IMR-90 (cell line): ENCODE data around the gene CD209. TPM values are rescaled to one million over a fixed set of nuclear protein-coding genes. Genes with fewer than 3 reads are reported as not detected.

ENCODE experiments used
- ATAC-seq: fragments of 200-7000 bp; cut with Tn5 transposase; 2 replicates; pipeline ENCODE4 v1.9.1; 2020; ENCODE audit warnings: low read depth, mild to moderate bottlenecking, moderate library complexity
- BruUV-seq: library from RNA; stranded (reverse); fragments of 400-500 nt; replicated peaks from 2 replicates; lab custom pipeline; 2021; lab: Mats Ljungman, UMichigan
- CTCF ChIA-PET: fragments of 300-600 bp; formaldehyde crosslinking; extraction: SDS; loops from one replicate; lab custom pipeline; 2021; ENCODE audit warnings: antibody characterized with exemption; lab: Yijun Ruan, JAX
- POLR2A ChIA-PET: fragments of 300-600 bp; sonication (Branson Sonifier 250); formaldehyde crosslinking; loops from one replicate; lab custom pipeline; 2022; ENCODE audit warnings: antibody characterized with exemption; ENCODE audit not compliant: unreplicated experiment; lab: Charles Lee
- DNase-seq: peaks from one replicate; pipeline ENCODE4 v3.0.0; 2013
- H2AFZ ChIP-seq: replicated peaks from 2 replicates; pipeline ENCODE3; 2013; ENCODE audit warnings: low read length, mild to moderate bottlenecking; ENCODE audit not compliant: poor library complexity
- H2AK5ac ChIP-seq: 2 replicates; pipeline ENCODE4 v1.6.1; 2013; ENCODE audit warnings: low read depth, low read length, inconsistent platforms
- H2AK9ac ChIP-seq: replicated peaks from 2 replicates; pipeline ENCODE3; 2013; ENCODE audit warnings: mild to moderate bottlenecking, low read depth, low read length, moderate library complexity; ENCODE audit not compliant: poor library complexity
- H2BK120ac ChIP-seq: 2 replicates; pipeline ENCODE4 v1.6.1; 2013; ENCODE audit warnings: low read depth, low read length, inconsistent platforms
- H2BK15ac ChIP-seq: 3 replicates; pipeline ENCODE4 v1.6.1; 2013; ENCODE audit warnings: low read depth, low read length, inconsistent platforms
- H2BK20ac ChIP-seq: 2 replicates; pipeline ENCODE4 v1.6.1; 2013; ENCODE audit warnings: low read depth, mild to moderate bottlenecking, inconsistent platforms, low read length, moderate library complexity
- H2BK5ac ChIP-seq: 2 replicates; pipeline ENCODE4 v1.6.1; 2013; ENCODE audit warnings: mild to moderate bottlenecking, low read depth, low read length, inconsistent platforms; ENCODE audit not compliant: poor library complexity, severe bottlenecking
- H3K14ac ChIP-seq: replicated peaks from 2 replicates; pipeline ENCODE4 v1.6.1; 2013; ENCODE audit warnings: low read depth, low read length, inconsistent platforms
- H3K18ac ChIP-seq: 2 replicates; pipeline ENCODE4 v1.6.1; 2013; ENCODE audit warnings: low read depth, low read length, control low read depth
- H3K23ac ChIP-seq: 2 replicates; pipeline ENCODE4 v1.6.1; 2013; ENCODE audit warnings: low read depth, low read length, inconsistent platforms
- H3K27ac ChIP-seq: 2 replicates; pipeline ENCODE4 v1.5.1; 2013; ENCODE audit warnings: mild to moderate bottlenecking, control low read depth, low read length; ENCODE audit not compliant: insufficient read depth
- H3K27me3 ChIP-seq: 2 replicates; pipeline ENCODE4 v1.6.1; 2013; ENCODE audit warnings: low read length; ENCODE audit not compliant: control insufficient read depth, insufficient read depth
- H3K36me3 ChIP-seq: 2 replicates; pipeline ENCODE4 v1.6.1; 2013; ENCODE audit warnings: low read length, mixed read lengths; ENCODE audit not compliant: control insufficient read depth, insufficient read depth
- H3K4ac ChIP-seq: 2 replicates; pipeline ENCODE4 v1.6.1; 2013; ENCODE audit warnings: low read depth, low read length, inconsistent platforms
- H3K4me1 ChIP-seq: 2 replicates; pipeline ENCODE4 v1.6.1; 2013; ENCODE audit warnings: low read length, mixed read lengths; ENCODE audit not compliant: control insufficient read depth, insufficient read depth
- H3K4me2 ChIP-seq: 2 replicates; pipeline ENCODE4 v1.6.1; 2013; ENCODE audit warnings: low read depth, mild to moderate bottlenecking, control low read depth, low read length, moderate library complexity
- H3K4me3 ChIP-seq: 2 replicates; pipeline ENCODE4 v1.5.1; 2013; ENCODE audit warnings: low read depth, mild to moderate bottlenecking, control low read depth, low read length, moderate library complexity; ENCODE audit not compliant: insufficient read depth
- H3K56ac ChIP-seq: 2 replicates; pipeline ENCODE4 v1.6.1; 2013; ENCODE audit warnings: low read length, inconsistent platforms; ENCODE audit not compliant: insufficient read depth; ENCODE audit errors: extremely low read depth
- H3K79me1 ChIP-seq, 2 experiments: 2 replicates each; pipeline ENCODE4 v1.6.1; 2013; ENCODE audit warnings: low read length in 2 of 2, inconsistent platforms in 1 of 2, low read depth in 1 of 2
- H3K9ac ChIP-seq: 2 replicates; pipeline ENCODE4 v1.6.1; 2013; ENCODE audit warnings: low read depth, low read length, control low read depth
- H3K9me1 ChIP-seq: 2 replicates; pipeline ENCODE4 v1.6.1; 2013; ENCODE audit warnings: low read length, inconsistent platforms; ENCODE audit not compliant: insufficient read depth
- H3K9me3 ChIP-seq: 2 replicates; pipeline ENCODE4 v1.6.1; 2013; ENCODE audit warnings: low read length; ENCODE audit not compliant: control insufficient read depth, insufficient read depth
- H4K20me1 ChIP-seq: 2 replicates; pipeline ENCODE4 v1.6.1; 2013; ENCODE audit warnings: low read length, inconsistent platforms; ENCODE audit not compliant: insufficient read depth
- H4K5ac ChIP-seq: 2 replicates; pipeline ENCODE4 v1.6.1; 2013; ENCODE audit warnings: mild to moderate bottlenecking, low read depth, low read length, control low read depth
- H4K8ac ChIP-seq, 2 experiments: 2 replicates each; pipeline ENCODE4 v1.6.1; 2013; ENCODE audit warnings: low read depth in 2 of 2, low read length in 2 of 2, control low read depth in 1 of 2, inconsistent platforms in 1 of 2
- H4K91ac ChIP-seq: 2 replicates; pipeline ENCODE4 v1.6.1; 2013; ENCODE audit warnings: low read depth, low read length, inconsistent platforms; ENCODE audit not compliant: insufficient read depth
- BHLHE40 ChIP-seq: fragments of 150-350 bp; IDR thresholded peaks from 2 replicates; pipeline ENCODE4 v1.6.1; 2016; ENCODE audit warnings: mild to moderate bottlenecking, low read depth, low read length
- CEBPB ChIP-seq: IDR thresholded peaks from 2 replicates; pipeline ENCODE4 v1.6.1; 2012; ENCODE audit warnings: low read depth, low read length, improper control_type of control experiment
- ELK1 ChIP-seq: fragments of 150-350 bp; IDR thresholded peaks from 2 replicates; pipeline ENCODE4 v1.6.1; 2016; ENCODE audit warnings: low read depth, mild to moderate bottlenecking, low read length, moderate library complexity, borderline replicate concordance
- POLR2A ChIP-seq: IDR thresholded peaks from 2 replicates; pipeline ENCODE4 v1.6.1; 2012; ENCODE audit warnings: mild to moderate bottlenecking, low read depth, low read length
- WGBS, 2 experiments: methylation state at CpG; one replicate each; pipeline versions ENCODE4 v1.1.5 to v1.1.7; 2013; ENCODE audit warnings: missing lambda C conversion rate in 2 of 2; ENCODE audit not compliant: insufficient read length in 1 of 2; ENCODE audit errors: extremely low coverage in 2 of 2; 5-methylcytosine and 5-hydroxymethylcytosine counted together
- dilution Hi-C: fragments of 300-500 bp; cut with HindIII; formaldehyde crosslinking; loops from one replicate; pipeline ENCODE4 v1.14.3; 2018; ENCODE audit warnings: low sequenced_read_pairs; ENCODE audit not compliant: unreplicated experiment
- in situ Hi-C: fragments of 300-500 bp; cut with MboI; formaldehyde crosslinking; loops from 3 replicates; pipeline ENCODE4 v1.14.3; 2019; ENCODE audit warnings: low sequenced_read_pairs, inconsistent platforms, mixed read lengths
- intact Hi-C: fragments of 100-400 bp; cut with micrococcal nuclease; formaldehyde crosslinking; loops from 2 replicates; pipeline ENCODE4 v1.10.0; 2022
- polyA plus RNA-seq, 3 experiments: library from polyadenylated mRNA; depleted of rRNA; stranded (reverse); fragments of >200 nt; gene quantifications; 2 replicates each; pipeline ENCODE4 v1.2.3, GENCODE V29; 2012; ENCODE audit warnings: low replicate concordance in 1 of 3
- total RNA-seq: library from RNA; depleted of rRNA; stranded (reverse); fragments of >200 nt; gene quantifications from 2 replicates; pipeline ENCODE4 v1.2.3, GENCODE V29; 2012

The CD209 gene
- total and polyA plus RNA-seq, 2 of the 4 experiments (the other 2 are of a cell fraction) = not detected

GRCh38 chr19:7706955-7707456, 40.3 kb downstream of the CD209 start:
- Histone ChIP-seq H2BK20ac (no peak overlapping the region), H3K36me3 (no peaks in the 10 kb centered on the region), H3K18ac (no peak overlapping the region), H3K9ac (no peak overlapping the region), H3K27me3 (peaks cover 10% of the 10 kb centered on the region; the same call in 1 of the 2 replicates), H4K20me1 (no peaks in the 10 kb centered on the region), H2BK120ac (no peak overlapping the region), H3K56ac (no peak overlapping the region), H2AK5ac (no peak overlapping the region), H3K4me2 (no peak overlapping the region), H2AFZ (no peak overlapping the region), H3K4me3 (no peak overlapping the region), H3K9me1 (no peaks in the 10 kb centered on the region), H3K4me1 (no peaks in the 10 kb centered on the region), H3K9me3 (no peaks in the 10 kb centered on the region), H3K14ac (no peak overlapping the region), H4K8ac (no peak overlapping the region), H3K79me1 (no peaks in the 10 kb centered on the region), H4K91ac (no peak overlapping the region), H3K27ac (no peak overlapping the region), H3K4ac (no peak overlapping the region), H3K23ac (no peak overlapping the region), H2BK5ac (no peak overlapping the region), H4K5ac (no peak overlapping the region), H2BK15ac (no peak overlapping the region), H2AK9ac (no peak overlapping the region)
- WGBS, 2 experiments = 0% methylated on average over 2 of the region's 8 CpGs; no CpG with 5 or more reads in 1 of the 2 experiments
- no peak for TF ChIP-seq CEBPB
- no peak for TF ChIP-seq POLR2A
- no peak for TF ChIP-seq ELK1
- no peak for TF ChIP-seq BHLHE40
- intact Hi-C loops (no loop called here), in situ Hi-C loops (no loop called here), dilution Hi-C loops (no loop called here)
- CTCF ChIA-PET = no interaction called here
- DNase-seq (no peak), ATAC-seq (no peak)
- POLR2A ChIA-PET = no interaction called here
- no TSS peak for BruUV-seq
